HEK293T (cell line): ENCODE results near the gene MAG.

ENCODE experiments used
- CTCF ChIA-PET: fragments of 350-600 bp; formaldehyde crosslinking; extraction: SDS; loops from one replicate; lab custom pipeline; 2021; ENCODE audit warnings: antibody characterized with exemption, inconsistent platforms; lab: Yijun Ruan, JAX
- POLR2A ChIA-PET: fragments of 350-600 bp; formaldehyde crosslinking; extraction: SDS; loops from one replicate; lab custom pipeline; 2020; ENCODE audit warnings: antibody characterized with exemption, inconsistent platforms; lab: Yijun Ruan, JAX
- DNase-seq: peaks from one replicate; pipeline ENCODE4 v3.0.0; 2012; ENCODE audit warnings: mixed read lengths; ENCODE audit errors: extremely low spot score
- ARNT ChIP-seq: fragments of 450-650 bp; IDR thresholded peaks from 2 replicates; pipeline ENCODE4 v1.6.1; 2017; ENCODE audit warnings: mild to moderate bottlenecking
- BHLHE40 ChIP-seq: fragments of 450-650 bp; IDR thresholded peaks from 2 replicates; pipeline ENCODE4 v1.6.1; 2016; ENCODE audit warnings: mild to moderate bottlenecking, moderate library complexity, borderline replicate concordance
- CTBP1 ChIP-seq: fragments of 450-650 bp; IDR thresholded peaks from 2 replicates; pipeline ENCODE4 v1.6.1; 2016; ENCODE audit warnings: borderline replicate concordance
- ELF4 ChIP-seq: fragments of 450-650 bp; IDR thresholded peaks from 2 replicates; pipeline ENCODE4 v1.6.1; 2017; ENCODE audit warnings: antibody characterized with exemption
- FOXA1 ChIP-seq: fragments of 450-650 bp; IDR thresholded peaks from 2 replicates; pipeline ENCODE4 v1.6.1; 2016; ENCODE audit warnings: mild to moderate bottlenecking
- FOXK2 ChIP-seq: fragments of 450-650 bp; IDR thresholded peaks from 2 replicates; pipeline ENCODE4 v1.6.1; 2016; ENCODE audit warnings: mild to moderate bottlenecking
- FOXM1 ChIP-seq: fragments of 450-650 bp; IDR thresholded peaks from 2 replicates; pipeline ENCODE4 v1.6.1; 2017; ENCODE audit warnings: mild to moderate bottlenecking, borderline replicate concordance
- HDGF ChIP-seq: fragments of 450-650 bp; IDR thresholded peaks from 2 replicates; pipeline ENCODE4 v1.6.1; 2017; ENCODE audit warnings: antibody characterized with exemption, borderline replicate concordance
- L3MBTL2 ChIP-seq: fragments of 450-650 bp; conservative IDR thresholded peaks from 2 replicates; pipeline ENCODE4 v1.6.1; 2016; ENCODE audit warnings: mild to moderate bottlenecking
- LEF1 ChIP-seq: fragments of 450-650 bp; IDR thresholded peaks from 2 replicates; pipeline ENCODE4 v1.6.1; 2017; ENCODE audit warnings: mild to moderate bottlenecking, borderline replicate concordance
- NFRKB ChIP-seq: fragments of 450-650 bp; IDR thresholded peaks from 2 replicates; pipeline ENCODE4 v1.6.1; 2016; ENCODE audit warnings: mild to moderate bottlenecking, moderate library complexity
- SP1 ChIP-seq: fragments of 450-650 bp; IDR thresholded peaks from 2 replicates; pipeline ENCODE4 v1.6.1; 2017
- SUZ12 ChIP-seq: fragments of 450-650 bp; IDR thresholded peaks from 2 replicates; pipeline ENCODE4 v1.6.1; 2016; ENCODE audit warnings: mild to moderate bottlenecking
- TARDBP ChIP-seq: fragments of 450-650 bp; IDR thresholded peaks from 2 replicates; pipeline ENCODE4 v1.6.1; 2016
- ZNF384 ChIP-seq: fragments of 450-650 bp; IDR thresholded peaks from 2 replicates; pipeline ENCODE4 v1.6.1; 2016
- TF ChIP-seq, protein P1 (sequence below): fragments of 450-650 bp; IDR thresholded peaks from 2 replicates; pipeline ENCODE4 v1.6.1; 2016

The MAG gene

DNA sequence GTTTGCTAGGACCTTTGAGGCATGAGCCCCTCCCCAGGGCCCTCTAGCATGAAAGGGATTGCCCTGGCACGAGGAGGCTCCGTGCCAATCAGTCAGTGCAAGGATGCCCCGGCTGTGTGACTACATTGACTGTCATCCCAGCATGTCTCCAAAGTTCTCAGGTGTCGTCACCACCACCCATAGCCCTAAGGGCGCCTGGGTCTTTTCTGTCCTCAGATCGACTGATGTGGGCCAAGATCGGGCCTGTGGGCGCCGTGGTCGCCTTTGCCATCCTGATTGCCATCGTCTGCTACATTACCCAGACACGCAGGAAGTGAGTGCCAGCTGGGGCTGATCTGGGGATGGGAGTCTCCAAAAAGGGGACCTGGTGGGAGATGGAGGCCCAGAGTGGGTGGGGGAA, 18.4 kb downstream of the MAG start:
- POLR2A ChIA-PET: no interaction called here
- CTCF ChIA-PET: no interaction called here
- TF ChIP-seq FOXA1: no peak
- DNase-seq: no peak

DNA sequence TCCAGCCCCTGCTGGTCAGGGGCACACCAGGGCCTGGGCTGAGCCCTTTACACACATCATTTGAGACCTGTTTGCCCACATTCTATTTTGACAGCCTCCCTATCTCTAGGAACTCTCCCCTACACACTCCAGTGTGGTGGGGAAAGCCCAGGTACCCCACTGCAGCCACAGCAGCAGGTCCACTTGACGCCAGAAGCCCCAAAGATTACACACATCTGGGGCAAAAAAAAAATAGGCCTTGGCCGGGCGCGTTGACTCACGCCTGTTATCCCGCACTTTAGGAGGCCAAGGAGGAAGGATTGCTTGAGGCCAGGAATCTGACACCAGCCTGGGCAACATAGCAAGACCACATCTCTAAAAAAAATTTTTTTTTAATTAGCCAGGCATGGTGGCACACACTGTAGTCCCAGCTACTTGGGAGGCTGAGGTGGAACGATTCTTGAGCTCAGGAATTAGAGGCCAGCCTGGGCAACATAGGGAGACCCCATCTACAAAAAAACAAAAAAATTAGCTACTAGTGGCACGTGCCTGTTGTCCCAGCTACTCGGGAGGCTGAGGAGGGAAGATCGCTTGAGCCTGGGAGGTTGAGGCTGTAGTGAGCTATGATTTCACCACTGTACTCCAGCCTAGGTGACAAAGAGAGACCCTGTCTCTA, 19.0 kb downstream of the MAG start:
- DNase-seq: no peak
- POLR2A ChIA-PET: no interaction called here
- TF ChIP-seq NFRKB: no peak
- TF ChIP-seq BHLHE40: no peak
- TF ChIP-seq ZNF384: no peak
- no peak for TF ChIP-seq SP1
- TF ChIP-seq ARNT: no peak
- no peak for TF ChIP-seq FOXM1
- no peak for TF ChIP-seq SUZ12
- TF ChIP-seq, protein P1, sequence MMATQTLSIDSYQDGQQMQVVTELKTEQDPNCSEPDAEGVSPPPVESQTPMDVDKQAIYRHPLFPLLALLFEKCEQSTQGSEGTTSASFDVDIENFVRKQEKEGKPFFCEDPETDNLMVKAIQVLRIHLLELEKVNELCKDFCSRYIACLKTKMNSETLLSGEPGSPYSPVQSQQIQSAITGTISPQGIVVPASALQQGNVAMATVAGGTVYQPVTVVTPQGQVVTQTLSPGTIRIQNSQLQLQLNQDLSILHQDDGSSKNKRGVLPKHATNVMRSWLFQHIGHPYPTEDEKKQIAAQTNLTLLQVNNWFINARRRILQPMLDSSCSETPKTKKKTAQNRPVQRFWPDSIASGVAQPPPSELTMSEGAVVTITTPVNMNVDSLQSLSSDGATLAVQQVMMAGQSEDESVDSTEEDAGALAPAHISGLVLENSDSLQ: no peak
- no peak for TF ChIP-seq CTBP1
- no peak for TF ChIP-seq TARDBP
- no peak for TF ChIP-seq FOXK2
- no peak for TF ChIP-seq LEF1
- no peak for TF ChIP-seq ELF4
- no peak for TF ChIP-seq HDGF
- TF ChIP-seq L3MBTL2: no peak
- TF ChIP-seq FOXA1: no peak
- CTCF ChIA-PET: no interaction called here

DNA sequence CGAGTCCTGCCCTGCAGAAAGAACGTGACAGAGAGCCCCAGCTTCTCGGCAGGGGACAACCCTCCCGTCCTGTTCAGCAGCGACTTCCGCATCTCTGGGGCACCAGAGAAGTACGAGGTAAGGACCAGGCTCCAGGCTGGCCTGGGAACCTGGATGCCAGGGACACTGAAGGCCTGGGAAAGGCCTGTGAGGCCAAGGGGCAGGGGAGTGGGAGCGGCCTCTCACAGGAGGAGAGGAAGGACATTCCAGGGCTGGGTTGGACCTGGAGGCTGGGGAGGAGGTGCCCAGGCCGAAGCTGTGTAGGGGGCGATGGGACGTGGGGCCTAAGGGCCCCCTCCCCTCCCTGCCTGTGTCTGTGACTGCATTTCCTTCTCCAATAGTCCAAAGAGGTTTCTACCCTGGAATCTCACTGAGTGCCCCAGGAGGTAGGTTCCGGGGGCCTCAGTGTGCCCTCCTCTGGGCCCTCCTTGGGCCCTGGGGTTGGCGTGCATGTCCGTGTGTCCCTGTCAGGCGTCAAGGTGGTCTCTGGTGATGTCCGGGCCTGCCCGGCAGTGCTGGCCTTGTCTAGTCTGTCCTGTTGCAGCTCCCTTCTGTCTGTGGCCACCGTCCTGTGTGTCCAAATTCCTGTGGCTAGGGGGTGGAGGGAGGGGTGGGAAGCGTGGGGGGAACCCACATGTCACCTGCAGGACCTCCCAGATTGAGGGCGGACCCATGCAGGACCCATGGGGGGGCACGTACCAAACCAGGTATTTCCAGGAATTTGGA, 20.1 kb downstream of the MAG start:
- ChIA-PET POLR2A (no interaction called here), CTCF (no interaction called here)
- TF ChIP-seq HDGF (no peak), ELF4 (no peak), FOXK2 (no peak), NFRKB (no peak), FOXA1 (no peak), L3MBTL2 (no peak), ZNF384 (no peak), TARDBP (no peak), SUZ12 (no peak), FOXM1 (no peak), BHLHE40 (no peak), SP1 (no peak), CTBP1 (no peak), ARNT (no peak), LEF1 (no peak)
- TF ChIP-seq, protein P1: no peak
- DNase-seq: no peak

DNA sequence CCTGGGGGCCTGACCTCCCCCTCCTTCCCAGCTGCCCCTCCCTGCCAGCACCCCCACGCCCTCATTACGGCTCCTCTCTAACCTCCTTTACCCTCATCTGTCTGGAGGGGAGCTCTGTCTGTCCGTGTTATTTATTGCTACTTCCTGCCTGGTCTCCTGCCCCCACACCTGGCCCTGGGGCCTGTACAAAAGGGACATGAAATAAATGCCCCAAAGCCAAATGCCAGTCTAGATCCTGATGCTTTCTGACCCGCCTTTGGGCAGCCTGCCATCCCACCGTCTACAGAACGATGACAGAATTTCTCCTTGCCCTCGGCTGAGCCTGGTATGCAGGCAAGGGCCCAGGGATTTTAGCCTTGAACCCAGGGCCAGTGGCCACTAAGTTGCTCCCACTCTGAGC, 21.6 kb downstream of the MAG start:
- no peak for DNase-seq
- ChIA-PET POLR2A (no interaction called here), CTCF (no interaction called here)
- TF ChIP-seq SP1 (no peak), FOXK2 (no peak), L3MBTL2 (no peak), FOXA1 (no peak), LEF1 (no peak), FOXM1 (no peak), ELF4 (no peak), CTBP1 (no peak), HDGF (no peak), BHLHE40 (no peak), SUZ12 (no peak), TARDBP (no peak), ARNT (no peak), ZNF384 (no peak), NFRKB (no peak)
- TF ChIP-seq, protein P1: no peak

DNA sequence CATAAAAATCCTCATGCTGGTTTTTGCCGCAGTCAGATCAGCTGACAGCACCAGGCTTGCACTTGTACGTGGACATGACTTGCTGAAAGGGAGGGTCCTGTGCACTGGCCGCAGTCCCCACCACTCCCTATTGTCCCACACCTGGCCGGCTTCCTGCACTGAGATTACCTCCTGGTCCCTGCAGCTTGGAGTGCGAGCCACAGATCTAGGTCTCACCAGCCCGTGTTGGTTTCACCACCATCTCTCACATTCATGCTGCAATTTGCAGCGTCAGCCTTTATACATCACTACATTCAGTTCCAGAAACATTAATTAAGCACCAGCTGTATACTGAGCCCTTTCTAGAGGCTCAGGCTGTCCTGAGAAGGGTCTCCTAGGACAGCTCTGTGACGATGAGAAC, 22.1 kb downstream of the MAG start:
- no peak for DNase-seq
- POLR2A ChIA-PET: no interaction called here
- TF ChIP-seq SP1 (no peak), FOXK2 (no peak), FOXM1 (no peak), NFRKB (no peak), CTBP1 (no peak), BHLHE40 (no peak)
- CTCF ChIA-PET: no interaction called here

DNA sequence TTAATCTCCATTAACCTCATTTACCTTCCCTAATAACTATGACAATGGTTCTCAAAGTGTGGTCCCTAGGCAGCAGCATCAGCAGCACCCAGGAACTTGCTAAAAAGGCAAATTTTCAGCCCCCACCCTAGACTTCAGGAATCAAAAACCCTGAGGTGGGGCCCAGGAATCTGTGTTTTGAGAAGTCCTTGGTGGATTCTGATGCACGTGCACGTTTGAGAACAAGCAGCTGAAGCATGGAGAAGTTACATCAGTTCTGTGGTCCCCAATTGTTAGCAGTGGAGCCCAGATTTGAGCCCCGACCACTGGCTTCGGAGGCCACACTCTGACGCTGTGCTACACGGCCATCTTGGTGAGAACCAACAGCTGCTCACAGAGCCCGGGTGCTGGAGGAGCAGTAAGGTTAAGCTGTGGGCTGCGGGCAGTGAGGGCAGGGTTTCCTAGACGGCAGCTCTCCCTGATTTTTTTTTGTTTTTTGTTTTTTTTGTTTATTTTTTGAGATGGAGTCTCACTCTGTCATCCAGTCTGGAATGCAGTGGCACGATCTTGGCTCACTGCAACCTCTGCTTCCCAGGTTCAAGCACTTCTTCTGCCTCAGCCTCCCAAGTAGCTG, 23.0 kb downstream of the MAG start:
- POLR2A ChIA-PET: no interaction called here
- CTCF ChIA-PET: no interaction called here
- no peak for TF ChIP-seq CTBP1
- no peak for TF ChIP-seq FOXA1
- no peak for TF ChIP-seq ELF4
- no peak for TF ChIP-seq ARNT
- no peak for TF ChIP-seq L3MBTL2
- TF ChIP-seq TARDBP: no peak
- no peak for TF ChIP-seq HDGF
- no peak for TF ChIP-seq ZNF384
- TF ChIP-seq SUZ12: no peak
- TF ChIP-seq, protein P1: no peak
- no peak for TF ChIP-seq FOXK2
- no peak for TF ChIP-seq SP1
- no peak for TF ChIP-seq BHLHE40
- no peak for TF ChIP-seq LEF1
- no peak for TF ChIP-seq NFRKB
- no peak for TF ChIP-seq FOXM1
- no peak for DNase-seq
